Left renal cortex interstitium (tissue), 4 donors: ENCODE measurements around the gene WDR1. TPM values are rescaled to one million over a fixed set of nuclear protein-coding genes. Genes with fewer than 3 reads are reported as not detected.

Source experiments
- DNase-seq, 4 donors: peaks; one replicate each; pipeline ENCODE4 v3.0.0-alpha.2; 2013; ENCODE audit warnings: low read depth in 4 of 4, low spot score in 2 of 4, missing footprints in 1 of 4
- polyA plus RNA-seq, 4 donors: library from polyadenylated mRNA; unstranded; fragments of 120-200 nt; gene quantifications; one replicate each; pipeline ENCODE4 v1.2.1, GENCODE V29; 2013; ENCODE audit not compliant: insufficient read length in 4 of 4

WDR1 gene, protein sequence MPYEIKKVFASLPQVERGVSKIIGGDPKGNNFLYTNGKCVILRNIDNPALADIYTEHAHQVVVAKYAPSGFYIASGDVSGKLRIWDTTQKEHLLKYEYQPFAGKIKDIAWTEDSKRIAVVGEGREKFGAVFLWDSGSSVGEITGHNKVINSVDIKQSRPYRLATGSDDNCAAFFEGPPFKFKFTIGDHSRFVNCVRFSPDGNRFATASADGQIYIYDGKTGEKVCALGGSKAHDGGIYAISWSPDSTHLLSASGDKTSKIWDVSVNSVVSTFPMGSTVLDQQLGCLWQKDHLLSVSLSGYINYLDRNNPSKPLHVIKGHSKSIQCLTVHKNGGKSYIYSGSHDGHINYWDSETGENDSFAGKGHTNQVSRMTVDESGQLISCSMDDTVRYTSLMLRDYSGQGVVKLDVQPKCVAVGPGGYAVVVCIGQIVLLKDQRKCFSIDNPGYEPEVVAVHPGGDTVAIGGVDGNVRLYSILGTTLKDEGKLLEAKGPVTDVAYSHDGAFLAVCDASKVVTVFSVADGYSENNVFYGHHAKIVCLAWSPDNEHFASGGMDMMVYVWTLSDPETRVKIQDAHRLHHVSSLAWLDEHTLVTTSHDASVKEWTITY
- 100 to 1,000 TPM; 151 to 225 (median 187) TPM for polyA plus RNA-seq

GRCh38 chr4:10116569-10117358, at the start of gene WDR1:
TSS of gene WDR1 (minus strand) at chr4:10116799. CDS start at chr4:10116666, 133 bp downstream.
- peak; percentile 80 to 91 (median 86) for DNase-seq

- DNase-seq: no peak
Measured at GRCh38 chr4:10164877-10165283, 48.3 kb upstream of the WDR1 start.

- no peak for DNase-seq
Measured at GRCh38 chr4:10163296-10163695, 46.7 kb upstream of the WDR1 start.

GRCh38 chr4:10162341-10163000, 45.9 kb upstream of the WDR1 start:
- DNase-seq: no peak

DNA sequence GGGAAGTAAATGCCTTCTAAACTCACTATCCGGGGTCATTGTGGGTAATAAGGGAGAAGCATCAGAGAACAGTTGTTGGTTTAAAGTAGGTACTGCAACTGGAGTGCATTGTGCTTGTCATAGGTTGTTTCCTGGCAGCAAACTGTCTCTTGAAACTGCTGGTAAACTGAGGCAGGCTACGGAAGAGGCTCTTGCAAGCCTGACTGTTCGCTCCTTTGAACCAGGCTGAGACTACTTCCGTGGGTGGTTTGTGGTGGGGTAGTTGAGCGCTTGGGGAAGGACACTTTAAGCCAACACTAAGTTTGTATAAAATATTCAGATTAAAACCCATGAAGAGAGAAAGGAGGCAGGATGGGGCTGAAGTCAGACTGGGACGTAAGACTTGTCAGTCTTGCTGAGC, 45.2 kb upstream of the WDR1 start:
- DNase-seq: no peak

DNA sequence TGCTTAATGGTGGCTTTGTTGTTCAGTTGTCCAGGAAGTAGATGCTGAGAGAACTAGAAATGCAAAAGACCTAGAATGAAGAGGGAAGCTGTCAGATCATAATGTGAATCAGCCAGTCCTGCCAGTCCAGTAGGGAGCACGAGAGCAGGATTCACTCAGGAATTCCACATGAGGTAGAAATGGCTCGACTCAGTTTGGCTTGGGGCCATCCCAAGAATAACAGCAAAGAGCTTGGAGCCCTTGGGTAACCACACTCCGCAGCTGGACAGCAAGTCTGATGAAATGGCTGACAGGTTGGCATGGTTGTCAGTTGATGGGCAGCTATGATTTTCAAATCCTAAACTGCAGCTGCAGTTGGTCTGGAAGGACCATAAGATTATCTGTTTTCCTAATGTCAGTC, 44.5 kb upstream of the WDR1 start:
- DNase-seq: no peak

GRCh38 chr4:10160281-10160856, 43.8 kb upstream of the WDR1 start:
- no peak for DNase-seq

DNA sequence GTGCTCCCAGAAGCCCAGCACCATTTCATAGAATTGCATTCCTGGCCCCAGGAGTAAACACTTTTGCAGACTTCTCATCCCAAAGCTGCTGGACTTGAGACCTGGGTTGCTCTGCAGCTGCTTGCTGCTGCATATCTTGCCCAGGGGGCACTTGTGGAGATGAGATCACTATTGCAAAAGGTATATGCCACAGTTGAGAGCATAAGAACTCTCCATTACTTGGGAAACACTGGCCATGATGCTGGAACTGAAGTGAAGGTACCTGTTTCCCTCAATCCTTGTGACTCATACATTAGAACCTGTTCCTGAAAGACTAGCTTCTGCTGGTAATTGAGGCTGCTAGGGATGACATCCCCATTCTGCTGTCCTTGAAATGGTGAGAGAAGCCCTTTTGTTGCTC, 43.1 kb upstream of the WDR1 start:
- DNase-seq: no peak

- no peak for DNase-seq
Measured at GRCh38 chr4:10158333-10158942, 41.8 kb upstream of the WDR1 start.

- DNase-seq: peak in 2 of 4 donors; percentile 50 to 58
Measured at GRCh38 chr4:10157478-10158332, 41.1 kb upstream of the WDR1 start.

DNA sequence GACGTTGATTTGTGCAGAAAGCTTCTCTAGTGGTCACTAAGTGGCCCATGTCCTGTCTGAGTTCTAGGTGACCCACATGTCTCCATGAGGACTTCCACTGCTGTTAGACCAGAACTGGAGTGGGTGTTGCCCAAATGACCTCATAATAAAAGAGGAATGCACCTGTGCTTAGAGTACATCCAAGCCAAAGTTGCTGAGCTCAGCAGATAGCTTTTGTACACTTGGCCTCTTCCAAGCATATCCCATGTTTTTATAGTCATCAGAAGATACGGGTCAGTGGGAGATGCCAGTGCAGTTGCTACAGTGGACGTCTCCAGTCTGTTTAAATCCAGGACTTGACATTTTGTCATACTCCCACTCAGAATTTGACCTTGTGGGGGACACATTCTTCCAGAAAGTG, 37.6 kb upstream of the WDR1 start:
- no peak for DNase-seq

- no peak for DNase-seq
Measured at GRCh38 chr4:10153161-10153560, 36.6 kb upstream of the WDR1 start.

- no peak for DNase-seq
Measured at GRCh38 chr4:10151182-10151581, 34.6 kb upstream of the WDR1 start.

DNA sequence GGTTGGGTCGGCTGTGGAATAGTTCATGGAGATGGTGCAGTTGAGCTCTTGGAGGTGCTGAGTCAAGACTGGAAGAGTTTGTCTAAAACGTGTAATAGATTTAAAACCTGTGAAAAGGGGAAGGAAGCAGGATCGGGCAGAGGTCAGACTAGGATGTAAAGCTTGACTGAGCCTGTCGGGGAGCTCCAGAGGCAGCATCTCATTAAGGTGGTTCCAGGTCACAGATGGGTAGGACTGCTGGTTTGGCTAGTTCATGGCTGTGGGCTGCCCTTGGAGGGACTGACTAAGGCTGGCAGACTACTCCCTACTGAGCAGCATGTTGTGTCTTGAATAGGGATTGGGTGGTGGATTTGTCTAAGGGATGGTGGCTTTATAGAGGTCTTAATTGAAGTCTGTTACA, 28.4 kb upstream of the WDR1 start:
- DNase-seq: no peak

GRCh38 chr4:10144479-10144878, 27.9 kb upstream of the WDR1 start:
- DNase-seq: no peak

DNA sequence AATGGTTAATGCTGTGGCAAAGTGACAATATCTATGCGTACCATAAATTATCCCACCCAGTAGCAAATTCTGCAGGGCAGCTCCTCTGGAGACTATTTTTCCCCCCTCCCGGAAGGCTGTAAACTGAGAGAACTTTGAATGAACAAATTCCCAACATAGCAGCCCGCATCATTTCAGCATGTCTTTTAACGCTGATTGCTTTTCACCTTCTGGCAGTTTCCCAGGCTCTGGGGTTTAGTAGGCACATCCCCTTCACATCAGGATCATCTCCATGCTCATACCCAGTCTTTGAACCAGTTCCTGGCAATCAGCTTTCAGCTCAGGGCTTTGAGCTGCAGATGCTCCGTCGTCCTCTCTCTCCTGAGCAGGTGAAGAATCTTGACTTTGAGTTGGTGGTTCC, 26.6 kb upstream of the WDR1 start:
- DNase-seq: no peak

DNA sequence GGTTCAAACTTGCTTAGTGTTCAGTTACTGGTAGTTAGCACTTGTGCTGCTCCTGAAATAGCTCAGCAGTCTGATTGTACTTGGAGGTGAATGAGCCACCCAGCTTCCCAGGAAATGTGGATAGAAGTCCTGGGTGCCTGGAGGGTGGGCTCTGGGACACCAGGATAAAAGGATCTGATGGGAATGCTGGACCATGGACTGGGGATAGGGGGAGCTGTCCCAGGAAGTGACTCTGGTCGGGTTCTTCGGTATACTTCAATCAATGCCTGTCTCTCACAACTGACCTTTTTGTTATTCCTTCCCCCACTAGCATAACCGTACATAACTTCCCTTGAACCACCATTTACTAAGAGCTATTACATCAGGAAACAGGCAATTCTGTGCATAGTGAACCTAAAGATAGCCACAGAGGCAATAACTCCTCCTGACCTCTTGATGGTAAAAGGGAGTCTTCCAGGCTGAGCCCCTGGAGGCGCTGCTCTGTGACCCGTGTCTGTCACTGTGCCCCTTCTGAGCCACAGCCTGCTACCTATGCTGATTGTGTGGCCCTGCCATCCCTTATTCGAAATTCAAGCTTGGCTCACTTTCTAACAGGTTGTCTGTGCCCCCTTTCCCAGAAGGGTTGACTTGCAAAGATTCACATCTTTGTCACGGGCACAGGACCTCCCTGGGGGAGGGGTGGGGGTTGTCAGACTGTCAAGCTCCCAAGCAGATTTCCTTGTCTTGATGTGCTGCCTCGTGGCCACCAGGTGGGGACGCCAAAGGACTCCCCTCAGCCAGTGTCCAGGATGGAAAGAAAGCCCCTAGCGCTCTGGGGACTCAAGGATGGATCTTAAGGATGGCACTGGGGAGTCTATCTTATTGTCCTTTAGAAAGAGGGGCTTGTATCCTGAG, 24.5 kb upstream of the WDR1 start:
- DNase-seq: no peak

DNA sequence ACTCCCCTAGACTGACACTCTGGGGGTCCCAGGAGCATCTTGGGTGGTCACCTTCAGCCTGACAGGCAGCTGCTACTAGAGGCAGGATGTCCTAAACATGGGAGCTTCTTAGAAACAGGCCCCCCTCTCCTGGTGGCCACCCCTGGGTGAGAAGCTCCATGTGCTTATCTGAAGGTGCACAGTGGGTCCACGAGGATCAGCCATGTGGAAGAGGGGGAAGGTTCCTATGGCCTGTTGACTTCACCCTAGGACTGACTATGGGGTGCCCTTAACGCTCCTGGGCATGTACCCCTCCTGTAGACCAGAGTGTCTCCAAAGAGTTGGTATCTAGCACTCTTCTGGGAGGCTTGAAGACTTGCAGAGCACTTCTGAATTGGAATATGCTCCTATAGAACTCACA, 22.9 kb upstream of the WDR1 start:
- no peak for DNase-seq
